ENCODE data around the gene PDZRN3.
"Not testable (repeated sequence)": the region's sequence is repeated elsewhere in the genome, so short reads cannot be mapped to it uniquely, and the experiment has no call there.

Gene PDZRN3

DNA sequence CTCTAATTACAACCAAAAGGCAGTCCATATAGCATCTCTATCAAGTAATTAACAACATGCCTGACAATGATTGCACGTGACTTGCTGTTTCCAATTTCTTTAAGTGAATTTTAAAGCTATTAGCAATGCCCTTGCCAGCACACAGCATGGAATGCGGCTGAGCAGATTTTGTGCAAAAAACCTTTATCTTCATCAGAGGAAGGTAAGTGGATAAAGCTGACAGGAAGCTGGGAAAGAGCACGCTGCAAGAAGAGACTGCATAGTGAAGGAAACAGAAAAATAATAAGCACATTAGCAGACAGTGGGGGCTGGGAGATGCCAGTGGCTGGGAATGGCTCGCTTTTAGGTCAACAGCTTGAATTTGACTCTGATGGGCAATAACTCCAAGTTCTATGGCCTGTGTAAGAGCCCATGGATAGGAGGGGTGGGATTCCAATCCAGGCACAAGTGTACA is 138.8 kb downstream of the PDZRN3 start:
- no peak for DNase-seq (ENCODE audit: low read depth)

DNA sequence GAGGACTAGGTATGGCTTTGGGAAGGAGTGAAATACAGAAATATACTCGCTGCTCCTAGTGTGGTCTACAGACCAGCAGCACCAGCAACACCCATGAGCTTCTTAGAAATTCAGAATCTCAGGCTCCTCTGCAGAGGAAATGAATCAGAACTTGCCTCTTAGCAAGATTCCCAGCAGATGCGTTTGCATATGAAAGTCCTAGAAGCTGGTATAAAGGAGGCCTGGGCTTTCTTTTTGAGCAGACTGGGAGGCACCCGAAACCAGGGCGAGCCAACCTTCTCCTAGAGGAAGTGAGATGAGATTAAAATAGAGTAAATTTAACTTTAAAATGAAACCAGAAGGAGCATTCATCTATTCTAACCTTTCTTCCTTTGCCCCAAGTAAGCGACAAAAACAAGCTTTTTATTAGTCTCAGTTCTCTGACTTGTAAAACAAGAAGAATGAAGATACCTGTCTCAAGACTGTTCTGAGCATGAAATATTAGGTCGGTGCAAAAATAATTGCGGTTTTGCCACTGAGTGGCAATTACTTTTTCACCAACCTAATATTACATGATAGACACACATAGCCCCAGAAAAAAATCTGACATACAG is 140.0 kb downstream of the PDZRN3 start:
- no peak for DNase-seq (ENCODE audit: low read depth)

DNA sequence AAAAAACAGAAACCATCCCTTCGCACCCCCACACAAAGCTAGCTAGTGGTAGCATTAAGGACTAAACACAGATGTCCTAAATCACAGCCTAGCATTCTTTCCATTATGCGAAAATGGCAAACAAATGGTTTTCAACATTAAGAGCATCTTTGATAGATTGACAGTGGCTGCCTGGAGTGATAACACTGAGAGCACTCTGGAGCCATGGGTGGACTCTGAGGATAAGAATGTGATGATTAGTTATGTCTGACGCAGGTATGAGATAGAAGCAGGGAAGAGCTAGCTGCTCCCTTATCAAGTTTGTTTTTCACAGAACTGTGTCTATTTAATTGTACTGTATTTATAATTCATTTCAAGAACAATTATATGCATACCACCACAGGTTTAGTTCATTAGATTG is 142.9 kb downstream of the PDZRN3 start:
- no peak for DNase-seq (ENCODE audit: low read depth)

DNA sequence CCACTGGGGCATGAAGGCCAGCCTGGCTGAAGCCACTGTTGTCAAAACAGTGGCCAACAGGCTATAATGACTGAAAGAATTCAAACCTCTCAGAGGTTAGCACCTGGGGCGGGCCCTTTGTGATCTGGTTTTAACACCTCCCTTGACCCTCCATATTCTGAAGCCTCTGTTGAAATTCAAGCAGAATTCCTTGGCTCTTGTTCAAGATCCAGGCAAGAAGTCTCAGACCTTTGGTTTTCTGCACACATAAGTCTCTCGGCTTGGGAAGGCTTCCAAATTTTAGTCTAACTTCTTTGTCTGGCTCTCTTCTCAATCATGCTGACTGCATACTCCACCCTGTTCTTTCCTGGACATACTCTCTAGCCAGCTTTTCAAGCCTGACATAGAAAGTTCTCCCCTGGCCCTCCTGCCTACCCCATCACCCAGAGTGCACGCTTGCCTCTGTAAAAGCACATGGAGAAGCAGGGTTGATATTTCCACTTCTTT is 144.5 kb downstream of the PDZRN3 start:
- no peak for DNase-seq (ENCODE audit: low read depth)

DNA sequence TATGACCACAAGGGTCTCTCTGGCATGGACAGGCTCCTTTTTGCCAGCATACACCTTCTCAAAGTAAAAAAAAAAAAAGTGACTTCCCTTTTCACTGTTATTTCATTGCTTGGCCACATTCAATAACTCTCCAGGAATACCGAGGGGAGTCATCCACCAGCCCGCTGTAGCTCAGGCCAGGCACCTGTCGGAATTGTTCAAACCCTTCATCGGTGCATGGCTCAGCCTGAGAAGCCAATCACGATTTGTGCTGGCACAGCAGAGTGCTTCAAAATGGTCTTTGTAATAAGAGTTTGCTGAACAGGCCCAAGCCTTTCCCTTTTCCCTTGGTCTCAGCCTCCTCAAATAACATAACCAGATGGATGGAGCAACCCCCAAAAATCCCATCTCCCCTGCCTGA is 145.4 kb downstream of the PDZRN3 start:
- no peak for DNase-seq (ENCODE audit: low read depth)

DNA sequence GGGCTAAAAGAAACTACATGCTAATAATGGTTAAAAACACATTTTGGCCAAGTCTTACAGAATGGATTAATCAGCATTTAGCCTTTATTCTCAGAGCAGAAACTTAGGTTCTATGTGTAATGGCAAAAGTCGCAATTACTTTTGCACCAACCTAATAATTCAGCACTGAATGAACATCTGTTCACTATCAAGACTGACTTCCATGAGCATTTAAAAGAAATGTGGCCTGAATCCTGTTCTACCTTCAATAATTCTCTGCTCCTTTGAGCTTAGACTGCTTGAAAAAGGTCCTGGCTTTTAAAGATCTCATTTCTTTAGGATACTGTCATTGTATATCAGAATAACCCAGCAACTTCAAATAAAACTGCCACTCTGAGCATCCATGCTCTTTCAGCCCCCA is 145.9 kb downstream of the PDZRN3 start:
- DNase-seq (ENCODE audit: low read depth) = no peak

DNA sequence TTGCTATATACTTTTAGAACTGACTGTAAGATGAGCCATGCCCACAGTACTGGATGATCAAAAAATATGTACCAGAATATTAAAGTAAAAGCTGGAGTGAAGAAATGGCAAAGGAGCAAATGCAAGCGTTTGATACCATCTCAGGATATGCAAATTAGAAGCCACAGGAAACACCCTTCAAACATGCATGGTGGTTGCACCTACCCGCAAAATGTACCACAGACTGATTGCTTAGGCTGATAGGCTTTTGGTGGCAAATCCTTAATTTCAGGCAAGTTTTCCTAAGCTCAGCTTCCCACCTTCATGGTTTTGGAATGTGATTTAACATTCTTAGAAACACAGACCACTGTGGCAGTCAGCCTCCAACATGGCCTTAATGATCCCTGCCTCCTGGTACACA is 149.0 kb downstream of the PDZRN3 start:
- no peak for DNase-seq (ENCODE audit: low read depth)

DNA sequence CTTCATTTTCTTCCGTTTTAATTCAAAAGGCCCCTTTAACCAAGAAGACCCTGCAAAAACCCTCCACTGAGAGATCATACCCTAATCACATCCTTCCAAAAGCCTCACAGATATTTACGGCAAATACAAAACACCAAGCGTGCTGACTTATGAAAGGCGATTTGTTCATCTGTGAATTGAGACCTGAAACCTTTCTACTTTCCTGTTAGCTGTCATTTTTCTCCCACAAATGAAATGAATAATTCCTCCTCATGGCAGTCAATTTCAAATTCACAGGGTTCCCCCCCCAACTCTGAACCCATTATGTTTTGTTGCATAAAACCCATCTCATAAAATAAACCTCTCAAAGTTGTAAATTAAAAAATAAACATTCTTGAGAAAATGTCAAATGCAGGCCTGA is 149.6 kb downstream of the PDZRN3 start:
- no peak for DNase-seq (ENCODE audit: low read depth)

DNA sequence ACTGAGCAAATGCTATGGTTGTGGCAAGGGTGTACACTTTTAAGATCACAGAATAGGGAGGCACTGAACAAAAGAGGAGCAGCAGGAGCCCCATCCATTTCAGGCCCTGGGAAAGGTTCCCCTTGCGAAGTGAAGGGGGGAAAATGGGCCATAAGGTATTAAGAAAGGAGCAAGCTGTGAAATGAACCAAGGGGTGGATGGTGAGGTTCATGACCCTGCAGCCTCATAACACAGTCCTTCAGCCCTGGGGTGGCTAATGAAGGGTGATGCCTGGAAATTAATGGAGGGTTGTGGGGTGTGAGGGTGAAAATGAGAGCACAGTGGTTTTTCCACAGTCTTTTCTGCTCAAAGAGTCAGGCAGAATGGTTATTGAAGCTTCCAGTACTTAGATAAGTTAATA is 150.1 kb downstream of the PDZRN3 start:
- DNase-seq (ENCODE audit: low read depth) = no peak

DNA sequence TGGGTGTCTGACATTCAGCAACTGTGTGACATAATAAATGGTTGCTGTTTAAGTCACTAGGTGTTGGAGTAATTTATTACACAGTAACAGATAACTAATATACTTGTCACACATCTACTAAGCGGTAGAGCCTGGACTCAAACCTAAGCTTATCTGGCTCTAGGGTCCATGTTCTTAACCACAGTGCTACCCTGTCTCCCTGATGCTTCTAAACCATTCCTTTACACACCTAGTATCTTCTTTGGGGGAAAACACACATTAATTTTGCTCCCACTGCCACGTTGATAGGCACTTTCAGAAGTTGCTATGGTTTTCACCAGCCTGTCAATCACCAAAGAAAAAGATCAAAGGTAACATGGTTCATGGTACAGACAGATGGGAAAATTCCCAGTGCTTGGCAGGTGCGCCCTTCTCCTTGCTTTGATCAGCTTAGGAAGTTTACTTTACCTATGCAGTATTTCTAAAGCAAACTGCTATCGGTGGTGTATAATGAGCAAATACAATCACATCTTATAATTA is 150.8 kb downstream of the PDZRN3 start:
- DNase-seq (ENCODE audit: low read depth) = no peak

DNA sequence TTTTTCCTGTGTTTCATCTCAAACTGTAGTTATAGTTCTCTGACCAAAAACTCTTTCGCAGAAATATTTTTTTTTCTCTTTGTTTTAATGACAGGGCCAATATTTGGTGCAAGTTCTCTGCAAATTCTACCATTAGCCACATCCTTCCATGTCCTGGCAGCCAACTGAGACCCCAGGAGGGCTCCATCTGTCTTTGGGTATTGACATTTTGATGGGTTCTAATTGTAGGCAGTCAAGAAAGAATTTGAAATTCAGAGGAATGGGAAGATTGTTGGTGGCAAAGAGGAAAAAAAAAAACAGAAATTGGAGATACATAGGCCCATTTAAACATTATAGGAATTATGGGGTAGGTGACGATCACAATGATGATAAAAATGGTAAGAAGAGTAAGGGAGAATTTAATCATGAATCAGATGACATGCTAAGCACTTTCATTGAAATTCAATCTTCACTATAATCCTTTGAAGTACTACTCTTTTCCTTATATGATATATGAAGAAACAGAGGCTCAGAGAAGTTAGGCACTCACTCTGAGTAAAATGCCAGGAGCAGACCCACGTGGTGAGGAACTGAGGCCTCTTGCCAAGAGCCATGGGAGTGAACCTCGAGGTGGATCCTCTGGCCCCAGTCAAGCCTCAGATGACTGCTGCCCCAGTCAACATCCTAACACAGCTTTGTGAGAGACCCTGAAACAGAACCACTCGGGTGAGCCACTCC is 151.4 kb downstream of the PDZRN3 start:
- DNase-seq (ENCODE audit: low read depth) = no peak

DNA sequence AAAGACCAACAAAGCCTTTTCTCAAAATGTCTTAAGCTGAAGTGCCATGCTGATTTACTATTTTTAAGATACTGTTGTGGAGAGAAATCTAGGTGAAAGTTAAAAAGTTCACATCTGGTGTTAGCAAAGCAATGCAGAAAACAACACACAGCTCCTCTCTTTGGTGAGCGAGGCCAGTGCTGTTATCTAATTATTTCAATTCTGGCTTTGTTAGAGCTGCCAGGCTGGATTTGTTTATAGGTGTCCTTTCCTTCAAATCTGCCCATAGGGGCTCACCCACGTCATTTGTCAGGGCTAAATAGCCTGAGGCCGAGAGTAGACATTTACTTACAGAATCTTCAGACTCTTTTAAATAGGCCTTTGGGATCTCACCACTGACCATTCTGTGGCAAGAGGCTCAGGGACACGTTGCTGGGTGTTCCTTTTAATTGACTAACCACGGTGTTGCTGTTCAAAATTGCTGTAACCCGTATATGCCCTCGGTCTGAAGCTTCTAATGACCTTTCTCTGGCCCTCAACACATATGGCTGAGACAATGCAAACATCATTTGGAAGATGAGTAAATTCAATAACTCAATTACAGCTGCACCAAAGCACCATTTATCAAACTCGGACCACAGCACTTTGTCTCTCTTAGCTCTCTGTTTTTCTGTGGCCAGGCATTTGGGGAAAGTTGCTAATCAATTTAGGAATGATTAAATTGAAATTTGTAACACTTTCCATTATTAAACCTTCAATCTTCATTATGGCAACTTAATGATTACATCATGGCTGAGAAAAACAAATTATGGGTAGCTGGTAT is 152.6 kb downstream of the PDZRN3 start:
- DNase-seq (ENCODE audit: low read depth) = no peak

DNA sequence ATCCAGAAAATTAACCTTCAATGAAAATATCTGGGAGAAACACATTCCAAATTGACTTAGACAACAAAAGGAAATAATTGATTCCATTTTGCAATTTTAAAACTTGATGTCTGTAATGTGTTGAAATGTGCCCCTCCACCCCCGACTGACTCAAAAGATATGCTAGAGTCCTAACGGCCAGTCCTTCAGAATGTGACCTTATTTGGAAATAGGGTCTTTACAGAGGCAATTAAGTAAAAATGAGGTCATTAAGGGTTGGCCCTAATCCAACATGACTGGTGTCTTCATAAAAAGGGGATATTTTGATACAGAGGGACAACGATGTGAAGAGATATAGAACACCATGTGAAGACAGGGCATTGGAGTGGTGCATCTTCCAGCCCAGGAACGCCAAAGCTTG is 153.9 kb downstream of the PDZRN3 start:
- no peak for DNase-seq (ENCODE audit: low read depth)

DNA sequence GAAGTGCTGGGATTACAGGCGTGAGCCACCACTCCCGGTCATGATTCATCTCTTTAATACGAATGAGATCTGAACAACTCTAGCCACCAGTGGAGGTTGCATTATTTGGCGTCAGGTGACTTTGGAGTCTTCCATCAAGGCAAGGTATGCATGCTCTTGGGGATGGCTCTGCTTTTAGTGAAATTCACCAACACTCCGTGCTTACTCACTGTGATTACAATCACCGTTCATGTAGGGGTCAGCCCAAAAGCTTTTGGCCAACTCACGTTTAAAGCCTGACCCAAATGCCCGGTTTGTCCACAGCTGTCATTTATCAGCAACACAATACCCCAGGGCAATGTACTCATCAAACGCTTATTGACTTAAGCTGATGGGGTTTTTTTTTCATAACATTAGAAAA is 155.4 kb downstream of the PDZRN3 start:
- no peak for DNase-seq (ENCODE audit: low read depth)

DNA sequence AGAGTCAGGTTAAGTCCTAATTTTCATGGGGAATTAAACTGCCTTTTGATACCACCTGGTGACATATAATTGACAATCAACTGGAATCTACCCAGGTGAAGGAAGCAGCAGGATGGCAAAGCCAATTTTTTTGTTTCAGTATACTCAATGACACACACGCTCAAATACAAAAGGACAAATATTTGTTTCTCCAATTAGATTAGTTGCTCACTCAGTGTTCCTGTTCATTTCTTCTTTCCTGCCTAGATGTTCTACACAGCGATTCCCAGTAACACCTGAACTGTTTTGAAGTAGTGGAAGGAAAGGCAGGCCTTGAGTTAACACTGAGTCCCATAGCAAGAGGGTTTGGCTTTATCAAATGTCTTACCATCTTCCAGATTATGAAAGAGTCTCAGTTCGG is 157.5 kb downstream of the PDZRN3 start:
- DNase-seq (ENCODE audit: low read depth) = no peak

DNA sequence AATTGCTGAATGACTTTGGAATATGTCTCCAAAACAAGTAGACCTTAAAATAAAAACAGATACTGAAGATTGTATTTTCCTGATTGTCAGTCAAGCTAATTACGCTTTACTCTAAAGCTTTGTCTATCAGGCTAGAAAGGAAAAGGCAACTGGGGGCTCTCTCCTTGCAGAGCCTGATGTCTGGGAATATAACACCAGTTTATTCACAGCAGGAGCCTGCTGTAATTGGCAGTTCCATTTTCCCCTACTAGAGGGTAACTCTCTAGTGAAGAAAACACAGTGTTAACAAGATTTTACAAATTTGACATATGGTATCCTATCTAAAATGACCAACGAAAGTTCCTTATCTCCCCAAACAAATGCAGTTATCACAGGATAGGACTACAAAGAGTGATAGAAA is 158.8 kb downstream of the PDZRN3 start:
- no peak for DNase-seq (ENCODE audit: low read depth)

DNA sequence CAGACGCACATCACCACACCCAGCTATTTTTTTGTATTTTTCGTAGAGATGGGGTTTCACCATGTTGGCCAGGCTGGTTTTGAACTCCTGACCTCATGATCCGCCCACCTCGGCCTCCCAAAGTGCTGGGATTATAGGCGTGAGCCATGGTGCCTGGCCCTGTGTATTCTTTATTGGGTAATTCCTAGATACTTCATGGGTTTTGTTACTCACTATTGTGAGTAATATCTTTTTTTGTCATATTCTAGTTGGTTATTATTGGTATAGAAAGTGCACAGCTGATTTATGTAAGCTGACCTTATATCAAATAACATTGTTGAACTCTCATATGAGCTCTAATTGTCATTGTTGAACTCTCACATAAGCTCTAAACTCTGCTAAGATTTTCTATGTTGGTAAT is 160.6 kb downstream of the PDZRN3 start:
- DNase-seq (ENCODE audit: low read depth) = not testable (repeated sequence)

DNA sequence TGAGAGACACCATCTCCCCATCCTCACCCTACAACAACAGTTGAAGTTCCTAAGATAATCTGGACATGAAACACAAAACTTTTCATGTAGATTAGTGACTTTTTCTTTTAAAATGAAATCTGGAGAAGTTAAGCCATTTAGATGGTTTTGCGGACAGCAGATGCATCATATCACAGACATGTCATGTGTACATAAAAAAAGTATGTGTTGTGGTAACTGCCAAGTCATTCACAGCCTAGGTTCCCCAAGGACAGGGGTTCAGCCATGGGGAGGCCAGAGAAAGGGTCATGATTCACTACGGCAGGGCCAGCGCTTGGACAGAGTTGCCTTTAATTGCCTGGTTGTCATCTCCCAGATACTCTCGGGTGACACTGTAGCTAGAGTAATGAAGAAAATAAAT is 163.2 kb downstream of the PDZRN3 start:
- no peak for DNase-seq (ENCODE audit: low read depth)

DNA sequence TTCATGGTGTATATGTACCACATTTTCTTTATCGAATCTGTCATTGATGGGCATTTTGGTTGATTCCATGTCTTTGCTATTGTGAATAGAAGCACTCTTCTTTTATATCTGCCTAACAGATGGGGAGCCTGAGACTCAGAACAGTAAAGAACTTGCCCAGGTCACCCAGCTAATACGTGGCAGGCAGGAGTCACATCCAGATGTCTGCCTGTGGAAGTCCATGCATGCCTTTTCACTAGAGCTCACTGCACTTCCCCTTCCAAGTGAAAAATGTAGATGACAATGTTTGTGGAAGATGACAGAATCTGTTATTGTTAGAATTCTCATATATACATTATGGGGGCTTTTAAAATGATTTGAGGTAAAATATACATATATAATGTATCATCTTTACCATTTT is 165.0 kb downstream of the PDZRN3 start:
- no peak for DNase-seq (ENCODE audit: low read depth)

DNA sequence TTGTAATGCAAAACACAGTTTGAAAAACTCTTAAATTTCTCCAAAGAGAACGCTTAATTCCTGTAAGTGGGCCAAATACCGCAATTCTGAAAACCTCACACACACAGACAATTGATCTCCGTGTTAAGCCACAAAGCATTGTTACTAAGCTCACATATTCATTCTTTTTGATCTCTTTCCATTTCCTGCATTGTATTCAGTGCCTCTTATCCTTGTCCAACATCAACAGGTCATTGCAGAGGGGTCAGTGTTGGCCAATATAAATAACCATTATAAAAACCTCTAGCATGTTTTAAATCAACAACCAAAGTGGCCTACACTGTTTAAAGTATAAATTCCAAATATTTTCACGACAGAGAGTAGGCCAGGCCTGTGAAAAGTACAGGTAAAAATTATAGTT is 171.1 kb downstream of the PDZRN3 start:
- no peak for DNase-seq (ENCODE audit: low read depth)

DNA sequence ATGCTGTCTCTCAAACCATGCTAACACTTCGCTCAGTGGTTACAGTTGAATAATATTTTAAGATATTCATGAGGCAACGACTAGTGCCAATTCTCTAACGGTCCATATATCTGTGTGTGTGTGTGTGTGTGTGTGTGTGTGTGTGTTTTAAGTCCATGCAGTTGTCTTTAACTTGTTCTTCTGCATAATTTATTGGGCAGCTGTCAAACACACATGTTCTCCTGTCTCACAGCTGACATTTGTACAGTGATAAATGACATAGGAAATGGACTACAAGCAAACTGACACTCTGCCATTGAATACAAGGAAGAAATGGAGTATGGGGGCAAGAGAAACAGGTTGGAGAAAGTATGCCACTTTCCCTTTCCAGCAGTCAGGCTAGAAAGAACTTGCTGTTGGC is 172.0 kb downstream of the PDZRN3 start:
- DNase-seq (ENCODE audit: low read depth) = no peak

DNA sequence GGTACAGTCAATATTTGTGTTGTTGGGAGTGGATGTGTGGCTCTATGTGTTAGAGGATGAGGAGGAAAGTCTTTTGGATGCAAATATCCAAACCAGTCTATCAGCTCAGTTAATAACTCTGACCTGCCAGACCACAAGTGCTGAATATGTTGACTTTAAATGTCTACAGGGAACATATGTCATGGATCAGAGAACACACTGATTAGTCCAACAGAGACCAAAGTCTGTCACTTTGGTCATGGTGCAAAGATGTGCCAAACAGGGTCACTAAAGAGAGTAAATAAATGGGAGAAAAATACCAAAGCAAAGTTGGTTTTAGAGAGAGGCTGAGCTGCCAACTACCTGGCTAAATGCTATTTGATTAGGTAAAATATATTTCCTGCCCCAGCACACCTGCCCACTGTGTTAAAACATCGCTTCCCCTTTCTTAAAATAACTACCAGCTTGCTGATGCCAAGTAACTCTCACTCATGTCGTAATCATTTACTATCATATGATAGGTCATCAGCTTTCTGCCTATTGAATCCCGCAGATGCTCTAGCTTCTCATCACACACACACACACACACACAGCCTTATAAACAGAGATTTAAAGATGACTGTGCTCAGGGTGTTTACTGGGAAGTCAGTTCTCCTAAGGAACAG is 173.3 kb downstream of the PDZRN3 start:
- DNase-seq (ENCODE audit: low read depth) = no peak

All from stimulated activated CD8-positive, alpha-beta memory T cell treated with anti-CD3 and anti-CD28 coated beads, Interleukin-15, amount 100 ng/mL, for 24 hours (primary cell).